Stimulated activated CD4-positive, alpha-beta T cell treated with anti-CD3 and anti-CD28 coated beads, Interleukin-1b, Interleukin-23, amount 100 ng/mL, for 1 hour (primary cell): ENCODE data around the gene ERFE.

ENCODE experiments used
- DNase-seq, 2 donors: peaks; one replicate each; pipeline ENCODE4 v3.0.0-alpha.2; 2020; ENCODE audit warnings: low read depth in 2 of 2

Gene ERFE

GRCh38 chr2:238139196-238140039 is 19.4 kb upstream of the ERFE start:
- no peak for DNase-seq

GRCh38 chr2:238140040-238140439 is 18.7 kb upstream of the ERFE start:
- no peak for DNase-seq

- DNase-seq = no peak
Observed at GRCh38 chr2:238140721-238141540, 17.8 kb upstream of the ERFE start.

GRCh38 chr2:238141541-238142318 is 17.0 kb upstream of the ERFE start:
- no peak for DNase-seq

GRCh38 chr2:238142382-238143205 is 16.2 kb upstream of the ERFE start:
- DNase-seq = no peak

DNA sequence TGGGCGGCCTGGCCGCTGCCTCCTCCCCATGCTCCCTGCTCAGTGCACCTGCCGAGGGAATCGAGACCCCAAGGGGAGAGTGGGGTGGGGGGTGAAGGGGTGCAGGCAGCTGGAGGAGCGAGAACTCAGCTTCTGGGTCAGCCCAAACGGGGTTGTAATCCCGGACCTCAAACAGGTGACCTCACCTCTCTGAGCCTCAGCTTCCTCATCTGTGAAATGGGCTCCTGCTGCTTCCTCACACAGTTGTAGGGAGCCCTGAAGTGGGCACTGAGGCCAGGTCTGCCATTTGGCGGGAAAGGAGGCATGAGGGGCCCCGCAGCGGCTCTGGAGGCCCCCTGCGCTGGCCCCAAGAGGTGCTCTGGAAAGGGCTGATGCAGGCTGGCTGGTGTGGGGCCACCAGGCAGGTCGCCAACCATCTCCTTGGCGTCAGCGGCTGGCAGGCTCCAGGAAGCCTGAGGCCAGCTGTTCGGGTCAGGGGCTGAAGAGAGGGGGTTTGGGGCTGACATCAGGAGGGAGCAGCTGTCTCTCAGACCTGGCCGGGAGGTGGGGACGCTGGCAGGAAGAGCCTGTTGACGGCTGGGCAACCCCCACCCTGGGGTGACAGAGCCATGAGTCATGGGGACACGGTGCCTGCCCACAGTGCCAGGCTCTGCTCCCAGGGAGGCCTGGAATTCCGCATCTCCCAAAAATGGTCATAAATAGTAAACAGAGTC is 15.4 kb upstream of the ERFE start:
- DNase-seq = no peak

DNA sequence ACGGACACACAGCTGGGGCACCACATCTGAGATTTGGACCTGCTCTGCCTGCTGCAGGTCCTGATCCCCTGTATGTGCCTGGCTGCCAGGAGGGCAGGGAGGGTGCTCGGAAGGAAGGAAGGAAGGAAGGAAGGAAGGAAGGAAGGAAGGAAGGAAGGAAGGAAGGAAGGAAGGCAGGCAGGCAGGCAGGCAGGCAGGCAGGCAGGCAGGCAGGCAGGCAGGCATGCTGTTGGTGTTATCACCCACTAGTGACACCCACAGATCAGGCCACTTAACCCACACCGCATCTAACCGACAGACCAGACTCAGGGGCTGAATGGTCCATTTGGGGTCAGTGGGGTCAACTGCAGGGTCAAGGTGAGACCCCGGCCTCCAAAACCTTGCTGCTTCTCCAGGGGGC is 14.5 kb upstream of the ERFE start:
- no peak for DNase-seq

GRCh38 chr2:238145046-238145445 is 13.7 kb upstream of the ERFE start:
- no peak for DNase-seq

- no peak for DNase-seq
Observed at GRCh38 chr2:238145851-238146250, 12.9 kb upstream of the ERFE start.

DNA sequence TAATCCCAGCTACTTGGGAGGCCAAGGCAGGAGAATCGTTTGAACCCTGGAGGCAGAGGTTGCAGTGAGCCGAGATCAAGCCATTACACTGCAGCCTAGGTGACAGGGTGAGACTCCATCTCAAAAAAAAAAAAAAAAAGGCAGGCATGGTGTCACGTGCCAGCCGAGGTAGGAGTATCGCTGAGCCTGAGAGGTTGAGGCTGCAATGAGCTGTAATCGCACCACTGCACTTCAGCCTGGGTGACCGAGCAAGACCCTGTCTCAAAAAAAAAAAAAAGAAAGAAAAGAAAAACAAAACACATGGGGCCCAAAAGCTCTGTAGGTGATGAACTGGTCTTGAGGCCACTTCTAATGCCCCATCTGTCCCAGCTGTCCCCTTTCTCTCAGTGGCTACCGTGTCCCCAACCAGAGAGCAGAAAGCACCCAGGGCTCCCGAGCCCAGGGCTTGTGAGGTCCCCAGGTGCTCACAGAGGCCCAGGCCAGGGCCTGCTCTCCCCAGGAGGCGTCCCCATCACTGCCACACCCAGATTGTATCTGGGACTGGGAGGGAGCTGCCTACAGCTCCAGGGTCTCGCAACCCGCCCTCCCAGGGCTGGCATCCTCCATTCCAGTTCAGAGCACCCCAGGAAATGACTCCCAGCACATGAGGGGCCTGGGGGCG is 11.8 kb upstream of the ERFE start:
- DNase-seq = no peak

- no peak for DNase-seq
Observed at GRCh38 chr2:238148981-238149380, 9.8 kb upstream of the ERFE start.

GRCh38 chr2:238149841-238150572 is 8.8 kb upstream of the ERFE start:
- no peak for DNase-seq

- no peak for DNase-seq
Observed at GRCh38 chr2:238150686-238151085, 8.1 kb upstream of the ERFE start.

DNA sequence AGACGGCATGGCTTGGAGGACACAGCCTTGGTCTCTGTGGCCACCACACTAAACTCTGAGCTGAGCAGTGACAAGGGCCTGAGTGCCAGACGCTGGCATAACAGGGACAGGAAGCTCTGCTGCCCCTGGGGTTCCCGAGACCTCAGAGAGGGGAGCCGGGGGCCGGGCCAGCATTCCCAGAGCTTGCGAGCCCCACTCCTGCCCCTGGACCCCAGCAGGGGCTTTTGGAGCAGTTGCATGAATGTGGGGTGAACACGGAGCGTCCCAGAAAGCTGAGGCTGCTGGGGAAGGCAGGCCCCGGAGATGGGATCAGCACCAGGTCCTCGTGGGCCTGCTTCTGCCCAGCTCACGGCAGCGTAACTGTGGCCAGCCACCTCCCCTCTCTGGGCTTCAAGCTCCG is 7.6 kb upstream of the ERFE start:
- no peak for DNase-seq

- DNase-seq = no peak
Observed at GRCh38 chr2:238151628-238152235, 7.0 kb upstream of the ERFE start.

- no peak for DNase-seq
Observed at GRCh38 chr2:238152771-238153688, 5.7 kb upstream of the ERFE start.

DNA sequence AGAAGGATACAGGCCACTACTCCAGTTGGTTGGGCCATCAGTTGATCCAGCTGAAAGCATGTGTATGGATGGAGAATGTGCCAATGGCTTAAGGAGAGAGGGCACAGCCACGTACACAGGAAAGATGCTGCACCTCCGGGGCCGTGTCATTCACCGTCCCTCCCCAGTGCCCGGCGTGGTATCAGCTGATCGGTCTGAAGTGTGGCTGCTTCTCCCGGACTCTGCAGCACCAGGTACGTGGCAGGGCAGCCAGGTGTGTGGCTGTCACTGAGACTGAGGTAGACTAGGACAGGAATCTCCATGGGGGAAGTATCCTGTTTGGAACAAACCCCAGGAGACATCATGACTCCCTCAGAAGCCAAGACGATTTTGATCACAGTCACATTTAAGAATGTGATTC is 4.2 kb upstream of the ERFE start:
- no peak for DNase-seq
